GM12873 (cell line): ENCODE results near the gene MEF2A.

ENCODE experiments used
- CTCF ChIP-seq: IDR thresholded peaks from 2 replicates; pipeline ENCODE4 v1.5.1; 2012; ENCODE audit warnings: low read depth, mild to moderate bottlenecking, moderate library complexity, low read length, control low read depth; ENCODE audit not compliant: insufficient read depth; ENCODE audit errors: missing control alignments

The MEF2A gene

GRCh38 chr15:99673111-99673510, 107.3 kb downstream of the MEF2A start:
- TF ChIP-seq CTCF = no peak

GRCh38 chr15:99674279-99674678, 108.5 kb downstream of the MEF2A start:
- no peak for TF ChIP-seq CTCF

GRCh38 chr15:99677540-99678134, 111.9 kb downstream of the MEF2A start:
- no peak for TF ChIP-seq CTCF

- TF ChIP-seq CTCF = no peak
Observed at GRCh38 chr15:99680276-99680675, 114.5 kb downstream of the MEF2A start.

- no peak for TF ChIP-seq CTCF
Observed at GRCh38 chr15:99681990-99682389, 116.2 kb downstream of the MEF2A start.

- TF ChIP-seq CTCF = no peak
Observed at GRCh38 chr15:99682455-99682854, 116.7 kb downstream of the MEF2A start.

GRCh38 chr15:99683000-99683670, 117.4 kb downstream of the MEF2A start:
- TF ChIP-seq CTCF = no peak
